Common myeloid progenitor, CD34-positive (primary cell): Measurements from ENCODE around the gene TNRC18.

ENCODE experiments used
- CTCF ChIA-PET: fragments of 350-600 bp; sonication (Branson Sonifier 250); formaldehyde crosslinking; loops from one replicate; lab custom pipeline; 2021; ENCODE audit warnings: antibody characterized with exemption; lab: Charles Lee
- POLR2A ChIA-PET: fragments of 350-600 bp; sonication (Branson Sonifier 250); formaldehyde crosslinking; loops from one replicate; lab custom pipeline; 2021; ENCODE audit warnings: antibody characterized with exemption; lab: Charles Lee
- DNase-seq, 3 donors: peaks; one replicate each; pipeline versions ENCODE4 v3.0.0 to v3.0.0-alpha.2; 2013
- H3K27ac ChIP-seq, 2 experiments: 1 replicate in 1 of 2; 2 replicates in 1 of 2; pipeline ENCODE4 v1.7.0; 2013; ENCODE audit warnings: inconsistent platforms in 2 of 2, low read length in 2 of 2, mild to moderate bottlenecking in 2 of 2, low read depth in 1 of 2, moderate library complexity in 1 of 2; ENCODE audit not compliant: severe bottlenecking in 2 of 2, insufficient read depth in 1 of 2, poor library complexity in 1 of 2
- H3K27me3 ChIP-seq, 5 experiments: replicated peaks in 2 of 5; 1 replicate in 3 of 5; 2 replicates in 2 of 5; pipeline versions ENCODE4 v1.6.1 to v1.7.0; 2013; ENCODE audit warnings: low read length in 4 of 5, mild to moderate bottlenecking in 2 of 5, moderate library complexity in 2 of 5, inconsistent platforms in 1 of 5; ENCODE audit not compliant: insufficient read depth in 5 of 5, control insufficient read depth in 4 of 5
- H3K36me3 ChIP-seq, 4 experiments: 1 replicate in 2 of 4; 2 replicates in 2 of 4; pipeline versions ENCODE4 v1.6.1 to v1.7.0; 2013; ENCODE audit warnings: low read length in 3 of 4, control low read depth in 1 of 4, mild to moderate bottlenecking in 1 of 4; ENCODE audit not compliant: control insufficient read depth in 4 of 4, insufficient read depth in 4 of 4
- H3K4me1 ChIP-seq, 4 experiments: 1 replicate in 3 of 4; 2 replicates in 1 of 4; pipeline versions ENCODE4 v1.6.1 to v1.7.1; 2013; ENCODE audit warnings: low read length in 3 of 4, mild to moderate bottlenecking in 3 of 4, control low read depth in 1 of 4, inconsistent platforms in 1 of 4, moderate library complexity in 1 of 4; ENCODE audit not compliant: control insufficient read depth in 4 of 4, insufficient read depth in 4 of 4; ENCODE audit errors: control extremely low read depth in 1 of 4
- H3K4me3 ChIP-seq, 7 experiments: 1 replicate in 4 of 7; 2 replicates in 3 of 7; pipeline versions ENCODE4 v1.5.1 to v1.7.0; 2013; ENCODE audit warnings: mild to moderate bottlenecking in 7 of 7, low read length in 6 of 7, moderate library complexity in 6 of 7, inconsistent platforms in 2 of 7, low read depth in 2 of 7, control low read depth in 1 of 7; ENCODE audit not compliant: insufficient read depth in 4 of 7, control insufficient read depth in 1 of 7; ENCODE audit errors: extremely low read depth in 1 of 7
- H3K9me3 ChIP-seq, 5 experiments: 1 replicate in 4 of 5; 2 replicates in 1 of 5; pipeline versions ENCODE4 v1.6.1 to v1.7.1; 2013; ENCODE audit warnings: low read length in 4 of 5, mild to moderate bottlenecking in 2 of 5, inconsistent platforms in 1 of 5, low read depth in 1 of 5, moderate library complexity in 1 of 5; ENCODE audit not compliant: control insufficient read depth in 4 of 5, insufficient read depth in 2 of 5; ENCODE audit errors: control extremely low read depth in 1 of 5
- WGBS: methylation state at CpG from one replicate; pipeline ENCODE4 v1.1.5; 2013; ENCODE audit not compliant: insufficient coverage; 5-methylcytosine and 5-hydroxymethylcytosine counted together

The TNRC18 gene

GRCh38 chr7:5345671-5346070 lies 78.0 kb downstream of the TNRC18 start:
- 96% methylated on average over 15 of the region's 21 CpGs for WGBS
- no peaks in the 10 kb centered on the region for H3K4me1 ChIP-seq
- CTCF ChIA-PET, result interaction anchor here (1.2 kb wide), 1 partner anchor 9 kb away, joined by 4 read pairs; no protein-coding TSS in a partner anchor
- H3K9me3 ChIP-seq, result peaks cover 0 to 36% (median 11%) of the 10 kb centered on the region in 5 experiments
- DNase-seq, result no peak
- H3K27me3 ChIP-seq, result no peaks in the 10 kb centered on the region
- no peak overlapping the region for H3K4me3 ChIP-seq
- H3K36me3 ChIP-seq, result peaks cover 27 to 95% (median 79%) of the 10 kb centered on the region in 4 experiments
- POLR2A ChIA-PET, result no interaction called here
- no peak overlapping the region for H3K27ac ChIP-seq

DNA sequence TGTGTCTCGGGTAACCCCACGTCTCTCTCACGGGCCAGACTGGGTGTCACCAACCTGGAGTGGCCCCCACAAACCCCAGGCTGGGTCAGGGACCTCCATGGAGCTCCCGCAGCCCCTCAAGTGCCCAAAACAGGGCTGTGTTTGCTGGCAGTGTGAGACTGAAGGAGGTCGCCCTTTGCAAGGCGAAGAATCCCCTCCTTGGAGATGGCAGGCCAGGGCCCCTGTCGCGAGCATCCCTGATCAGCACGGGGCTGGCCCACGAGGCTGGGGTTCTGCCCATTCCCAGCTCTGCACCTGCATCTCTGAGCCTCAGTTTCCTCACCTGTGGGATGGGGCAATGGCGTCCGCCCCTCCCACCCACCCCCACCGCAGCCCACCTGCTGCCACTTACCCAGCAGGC lies 78.5 kb downstream of the TNRC18 start:
- Histone ChIP-seq H3K27ac (no peak overlapping the region), H3K36me3 (peaks cover 28 to 93% (median 77%) of the 10 kb centered on the region in 4 experiments), H3K9me3 (peaks cover 0 to 36% (median 11%) of the 10 kb centered on the region in 5 experiments), H3K4me1 (no peaks in the 10 kb centered on the region), H3K4me3 (no peak overlapping the region), H3K27me3 (no peaks in the 10 kb centered on the region)
- DNase-seq, result no peak
- WGBS, result 97% methylated on average over 10 of the region's 13 CpGs
- ChIA-PET POLR2A (interaction anchor here (0.7 kb wide), 1 partner anchor 49 kb away, joined by 3 read pairs; no protein-coding TSS in a partner anchor), CTCF (interaction anchor here (1.1 kb wide), 1 partner anchor 8 kb away, joined by 4 read pairs; no protein-coding TSS in a partner anchor)

GRCh38 chr7:5344342-5344741 lies 79.3 kb downstream of the TNRC18 start:
- peaks cover 28 to 92% (median 78%) of the 10 kb centered on the region in 4 experiments for H3K36me3 ChIP-seq

DNA sequence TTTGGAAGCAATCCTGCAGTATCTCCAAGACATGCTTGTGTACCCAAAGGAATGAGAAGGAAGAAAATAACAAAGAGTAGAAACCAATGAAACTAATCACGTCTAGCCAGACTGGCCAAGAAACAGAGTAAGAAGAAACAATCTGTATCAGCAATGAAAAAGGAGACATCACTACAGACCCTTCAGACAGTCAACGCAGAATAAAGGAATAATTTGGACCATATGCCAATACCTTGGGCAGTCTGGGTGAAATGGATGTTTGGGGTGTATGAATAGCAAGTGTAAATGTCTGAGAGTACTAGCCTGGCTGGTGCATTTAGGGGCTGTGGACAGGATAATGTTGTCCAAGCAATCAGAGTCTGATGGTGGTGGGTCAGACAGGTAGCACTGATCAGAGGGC lies 79.8 kb downstream of the TNRC18 start:
- 83% methylated on average over 1 of the region's 2 CpGs for WGBS
- no peaks in the 10 kb centered on the region for H3K4me1 ChIP-seq
- ChIA-PET CTCF (no interaction called here), POLR2A (no interaction called here)
- H3K27me3 ChIP-seq, result no peaks in the 10 kb centered on the region
- no peak overlapping the region for H3K4me3 ChIP-seq
- peaks cover 28 to 93% (median 75%) of the 10 kb centered on the region in 4 experiments for H3K36me3 ChIP-seq
- H3K9me3 ChIP-seq, result peaks cover 0 to 37% (median 11%) of the 10 kb centered on the region in 5 experiments
- peak in 2 of 3 donors; percentile 31 to 33 for DNase-seq
- H3K27ac ChIP-seq, result no peak overlapping the region

More at GRCh38 chr7:5344342-5344741, 79.3 kb downstream of the TNRC18 start:
- POLR2A ChIA-PET, result no interaction called here
- CTCF ChIA-PET, result interaction anchor here (1.1 kb wide), 1 partner anchor 9 kb away, joined by 4 read pairs; no protein-coding TSS in a partner anchor
- DNase-seq, result no peak
- Histone ChIP-seq H3K27ac (no peak overlapping the region), H3K4me1 (no peaks in the 10 kb centered on the region), H3K4me3 (no peak overlapping the region), H3K27me3 (no peaks in the 10 kb centered on the region), H3K9me3 (peaks cover 0 to 36% (median 11%) of the 10 kb centered on the region in 5 experiments)
- 83% methylated on average over 1 of the region's 4 CpGs for WGBS

GRCh38 chr7:5342631-5343030 lies 81.0 kb downstream of the TNRC18 start:
- ChIA-PET CTCF (interaction anchor here (0.6 to 1.2 kb wide), 4 partner anchors 9 to 114 kb away, joined by 3 to 5 read pairs (median 3); no protein-coding TSS in a partner anchor), POLR2A (no interaction called here)
- WGBS, result 98% methylated on average over 3 of the region's 6 CpGs
- H3K27ac ChIP-seq, result no peak overlapping the region
- DNase-seq, result no peak
- H3K27me3 ChIP-seq, result no peaks in the 10 kb centered on the region
- no peak overlapping the region for H3K4me3 ChIP-seq
- H3K9me3 ChIP-seq, result peaks cover 0 to 41% (median 11%) of the 10 kb centered on the region in 5 experiments
- H3K4me1 ChIP-seq, result no peaks in the 10 kb centered on the region
- peaks cover 34 to 93% (median 72%) of the 10 kb centered on the region in 4 experiments for H3K36me3 ChIP-seq

DNA sequence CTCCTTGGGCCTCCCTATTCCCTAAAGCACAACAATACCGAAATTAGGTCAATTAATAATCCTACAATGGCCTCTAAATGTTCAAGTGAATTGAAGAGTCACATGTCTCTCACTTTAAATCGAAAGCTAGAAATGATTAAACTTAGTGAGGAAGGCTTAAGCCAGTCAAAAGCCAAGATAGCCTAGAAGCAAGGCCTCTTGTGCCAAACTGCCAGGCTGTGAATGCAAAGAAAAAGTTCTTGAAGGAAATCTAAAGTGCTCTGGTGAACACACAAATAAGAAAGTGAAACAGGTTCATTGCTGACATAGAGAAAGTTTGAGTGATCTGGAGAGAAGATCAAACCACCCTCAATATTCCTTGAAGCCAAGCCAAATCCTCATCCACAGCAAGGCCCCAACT lies 83.7 kb downstream of the TNRC18 start:
- peaks cover 3 to 44% (median 11%) of the 10 kb centered on the region in 5 experiments for H3K9me3 ChIP-seq
- H3K27me3 ChIP-seq, result no peaks in the 10 kb centered on the region
- no peaks in the 10 kb centered on the region for H3K4me1 ChIP-seq
- H3K4me3 ChIP-seq, result no peak overlapping the region
- POLR2A ChIA-PET, result no interaction called here
- H3K36me3 ChIP-seq, result peaks cover 26 to 94% (median 66%) of the 10 kb centered on the region in 4 experiments
- no peak for DNase-seq
- WGBS, result 100% methylated on average over 2 of the region's 2 CpGs
- no peak overlapping the region for H3K27ac ChIP-seq
- CTCF ChIA-PET, result interaction anchor here (1.6 kb wide), 1 partner anchor 25 kb away, joined by 4 read pairs; no protein-coding TSS in a partner anchor

- Histone ChIP-seq H3K4me3 (no peak overlapping the region), H3K27ac (no peak overlapping the region), H3K27me3 (no peaks in the 10 kb centered on the region), H3K9me3 (peaks cover 0 to 16% (median 3%) of the 10 kb centered on the region in 5 experiments), H3K4me1 (peaks cover under 1 to 12% (median 6%) of the 10 kb centered on the region in 4 experiments), H3K36me3 (peaks cover 19 to 93% (median 60%) of the 10 kb centered on the region in 4 experiments)
- peak in 1 of 3 donors; percentile 36 for DNase-seq
- POLR2A ChIA-PET, result no interaction called here
- 94% methylated on average over 8 of the region's 11 CpGs for WGBS
- CTCF ChIA-PET, result no interaction called here
These were observed 86.6 kb downstream of the TNRC18 start for GRCh38 chr7:5337047-5337446.
